Measurements from ENCODE around the gene DHRS3. TPM values are rescaled to one million over a fixed set of nuclear protein-coding genes. Genes with fewer than 3 reads are reported as not detected.

DHRS3 gene
- total RNA-seq, 1 experiment from 2014 or later: 54.5 TPM

DNA sequence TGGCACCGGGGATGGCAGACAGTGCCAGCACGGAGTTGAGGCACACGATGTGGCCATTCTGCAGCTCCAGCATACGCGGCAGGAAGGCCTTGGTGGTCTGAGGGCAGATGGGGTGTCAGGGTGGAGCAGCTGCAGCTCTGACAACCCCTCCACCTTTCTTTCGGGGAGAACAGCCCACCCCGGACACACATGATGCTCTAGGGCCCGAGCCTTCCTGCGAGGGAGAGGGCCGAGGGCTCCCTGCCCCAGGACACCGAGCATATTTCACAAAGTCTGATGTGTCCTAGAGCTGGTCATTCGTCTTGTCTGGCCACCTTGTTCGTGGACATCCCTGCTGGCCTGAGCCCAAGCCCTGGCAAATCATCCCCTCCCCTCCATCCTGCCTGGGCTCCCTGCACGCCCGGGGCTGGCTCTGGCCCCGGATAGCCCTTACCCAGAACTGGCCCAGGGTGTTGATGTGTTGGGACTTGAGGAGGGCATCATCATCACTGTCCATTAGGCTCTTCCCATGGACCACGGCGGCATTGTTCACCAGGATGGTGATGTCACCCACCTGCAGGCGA lies 39.1 kb downstream of the DHRS3 start:
- no peak overlapping the region for H3K56ac ChIP-seq (ENCODE audit: insufficient read length, low read depth, low read length)
- H2AFZ ChIP-seq (ENCODE audit: low read length): no peak overlapping the region
- H3K4me2 ChIP-seq (ENCODE audit: insufficient read depth, insufficient read length, low read length): no peak overlapping the region
- H3K4ac ChIP-seq (ENCODE audit: low read depth, low read length): no peak overlapping the region
- H2BK15ac ChIP-seq (ENCODE audit: low read depth, low read length): no peak overlapping the region
- H3K27ac Mint-ChIP-seq: no peak overlapping the region
- H4K91ac ChIP-seq (ENCODE audit: insufficient read length, low read depth, low read length): no peak overlapping the region
- peaks cover 1 to 67% (median 61%) of the 10 kb centered on the region in 3 experiments; a peak in 5 of 7 replicates for H3K36me3 Mint-ChIP-seq (ENCODE audit: insufficient read depth in 1 of 3, low read depth in 3 of 3)
- H3K27me3 ChIP-seq (ENCODE audit: insufficient read depth, low read length): no peaks in the 10 kb centered on the region
- TF ChIP-seq, protein P1, sequence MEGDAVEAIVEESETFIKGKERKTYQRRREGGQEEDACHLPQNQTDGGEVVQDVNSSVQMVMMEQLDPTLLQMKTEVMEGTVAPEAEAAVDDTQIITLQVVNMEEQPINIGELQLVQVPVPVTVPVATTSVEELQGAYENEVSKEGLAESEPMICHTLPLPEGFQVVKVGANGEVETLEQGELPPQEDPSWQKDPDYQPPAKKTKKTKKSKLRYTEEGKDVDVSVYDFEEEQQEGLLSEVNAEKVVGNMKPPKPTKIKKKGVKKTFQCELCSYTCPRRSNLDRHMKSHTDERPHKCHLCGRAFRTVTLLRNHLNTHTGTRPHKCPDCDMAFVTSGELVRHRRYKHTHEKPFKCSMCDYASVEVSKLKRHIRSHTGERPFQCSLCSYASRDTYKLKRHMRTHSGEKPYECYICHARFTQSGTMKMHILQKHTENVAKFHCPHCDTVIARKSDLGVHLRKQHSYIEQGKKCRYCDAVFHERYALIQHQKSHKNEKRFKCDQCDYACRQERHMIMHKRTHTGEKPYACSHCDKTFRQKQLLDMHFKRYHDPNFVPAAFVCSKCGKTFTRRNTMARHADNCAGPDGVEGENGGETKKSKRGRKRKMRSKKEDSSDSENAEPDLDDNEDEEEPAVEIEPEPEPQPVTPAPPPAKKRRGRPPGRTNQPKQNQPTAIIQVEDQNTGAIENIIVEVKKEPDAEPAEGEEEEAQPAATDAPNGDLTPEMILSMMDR (conservative IDR thresholded peaks at IDR 0.05): no peak
- H3K9me3 Mint-ChIP-seq: peaks cover 0 to 3% of the 10 kb centered on the region in 2 experiments; a peak in 1 of 5 replicates
- H4K8ac ChIP-seq (replicated peaks; ENCODE audit: insufficient read length, low read depth, low read length): peak overlapping the region; percentile 59
- no peak overlapping the region for H2BK5ac ChIP-seq (ENCODE audit: insufficient read length, low read length)
- H2BK20ac ChIP-seq (ENCODE audit: low read depth, low read length, poor library complexity, severe bottlenecking): no peak overlapping the region
- DNase-seq: no peak
- no peak overlapping the region for H2BK120ac ChIP-seq (ENCODE audit: low read depth, low read length, poor library complexity, severe bottlenecking)
- H3K9ac ChIP-seq (ENCODE audit: extremely low read depth, insufficient read length, low read length): no peak overlapping the region
- no peak overlapping the region for H2BK12ac ChIP-seq (ENCODE audit: insufficient read length, low read depth, low read length)
- H3K4me1 ChIP-seq (ENCODE audit: insufficient read depth, low read length): no peaks in the 10 kb centered on the region
- H3K18ac ChIP-seq (ENCODE audit: insufficient read length, low read depth, low read length): no peak overlapping the region
- H3K4me1 Mint-ChIP-seq: peaks cover 0 to 5% of the 10 kb centered on the region in 2 experiments; a peak in 1 of 4 replicates
- H3K23me2 ChIP-seq (ENCODE audit: insufficient read length, low read depth, low read length, poor library complexity, severe bottlenecking): peaks cover 3% of the 10 kb centered on the region
- WGBS (ENCODE audit: extremely low coverage, insufficient read length, low lambda C conversion rate): no CpG with 5 or more reads among the region's 19 CpGs
- H3K27ac ChIP-seq (ENCODE audit: insufficient read length, low read depth, low read length): no peak overlapping the region
- no peak overlapping the region for H3T11ph ChIP-seq (ENCODE audit: low read length)
- no peak overlapping the region for H2AK5ac ChIP-seq (ENCODE audit: insufficient read length, low read length)
- no peaks in the 10 kb centered on the region; the same call in 1 of the 2 replicates for H3K27me3 Mint-ChIP-seq (ENCODE audit: low read depth)
- H4K20me1 ChIP-seq (ENCODE audit: control insufficient read depth, insufficient read depth, insufficient read length): no peaks in the 10 kb centered on the region
- no peaks in the 10 kb centered on the region for H3K79me2 ChIP-seq (ENCODE audit: insufficient read depth, low read length)
- H3K4me3 Mint-ChIP-seq: no peak overlapping the region
- H3K79me1 ChIP-seq (ENCODE audit: insufficient read depth, low read depth, low read length, poor library complexity, severe bottlenecking): no peaks in the 10 kb centered on the region
- no peaks in the 10 kb centered on the region for H3K9me3 ChIP-seq (ENCODE audit: control insufficient read depth, low read depth, low read length)
- H4K5ac ChIP-seq (ENCODE audit: insufficient read length, low read depth, low read length): no peak overlapping the region
- H3K23ac ChIP-seq (ENCODE audit: insufficient read length, low read depth, low read length): no peak overlapping the region
- no peak overlapping the region; the same call in 1 of the 2 replicates for H3K14ac ChIP-seq (ENCODE audit: insufficient read depth, low read length)

All from H9 (cell line).